Right lobe of liver (tissue), 6 donors: ENCODE results near the gene TRAF1. TPM values are rescaled to one million over a fixed set of nuclear protein-coding genes. Genes with fewer than 3 reads are reported as not detected.

Experiments used
- ATAC-seq, 4 donors: fragments of 200-7000 bp; cut with Tn5 transposase; one replicate each; pipeline ENCODE4 v1.9.1; 2020; ENCODE audit warnings: mild to moderate bottlenecking in 4 of 4, moderate library complexity in 4 of 4
- DNase-seq, 3 donors: peaks; one replicate each; pipeline ENCODE4 v3.0.0-alpha.2; 2020
- H3K27ac ChIP-seq, 3 donors: fragments of 200-600 bp; one replicate each; pipeline ENCODE4 v1.8.0; 2022
- H3K27me3 ChIP-seq, 2 donors: fragments of 200-600 bp; one replicate each; pipeline ENCODE4 v1.8.0; 2022
- H3K36me3 ChIP-seq, 4 donors: fragments of 200-600 bp; sonication (generic) in 1 of 4; one replicate each; pipeline versions ENCODE4 v1.5.1 to v1.8.0; 2017 to 2022; ENCODE audit warnings: control low read depth in 1 of 4
- H3K4me1 ChIP-seq, 4 donors: fragments of 200-600 bp; sonication (generic) in 1 of 4; one replicate each; pipeline versions ENCODE4 v1.5.1 to v1.8.0; 2017 to 2022; ENCODE audit warnings: control low read depth in 1 of 4
- H3K4me3 ChIP-seq, 3 donors: fragments of 200-600 bp; one replicate each; pipeline ENCODE4 v1.8.0; 2022
- H3K9me3 ChIP-seq, 4 donors: fragments of 200-600 bp; sonication (generic) in 1 of 4; one replicate each; pipeline versions ENCODE4 v1.5.1 to v1.8.0; 2017 to 2022; ENCODE audit warnings: control low read depth in 1 of 4
- POLR2A ChIP-seq: fragments of 450-650 bp; IDR thresholded peaks from one replicate; pipeline ENCODE4 v1.6.1; 2017; ENCODE audit warnings: antibody characterized with exemption, mild to moderate bottlenecking
- WGBS: methylation state at CpG from one replicate; pipeline ENCODE4 v1.1.6; 2018; ENCODE audit warnings: low coverage, low lambda C conversion rate; ENCODE audit not compliant: insufficient coverage; ENCODE audit errors: missing lambda C conversion rate; 5-methylcytosine and 5-hydroxymethylcytosine counted together
- intact Hi-C, 2 donors: fragments of 100-400 bp; cut with DNase I; formaldehyde crosslinking; loops; one replicate each; pipeline versions ENCODE4 v1.11.2 to v1.14.1; 2022
- total RNA-seq, 6 experiments: library from RNA; depleted of rRNA in 2 of 6; stranded (reverse); fragments of >200 nt in 2 of 6; fragmentation: NEBNext Ultra II Directional in 3 of 6; extraction: Animal tissue kit (Norgen Biotek cat#: 25700) in 3 of 6; gene quantifications; one replicate each; pipeline versions ENCODE4 v1.1.0 to v1.2.4, GENCODE V29; 2016 to 2023
- TF ChIP-seq, protein P1 (sequence below), 4 donors: fragments of 200-600 bp in 3 of 4; fragments of 450-650 bp in 1 of 4; IDR thresholded peaks; one replicate each; pipeline versions ENCODE4 v1.5.1 to v1.8.0; 2016 to 2022; ENCODE audit warnings: antibody characterized with exemption in 4 of 4, mild to moderate bottlenecking in 2 of 4
- donor health status: DM: no; HTN: yes; CAD: no.
- donor health status: DM: no; HTN: no; CAD: no.
- donor health status: DM: no; HTN: no; CAD: no.
- donor health status: DM: no; HTN: yes; CAD: no.
- donor health status: DM: no; HTN: yes; CAD: no.

Gene TRAF1
- total RNA-seq, 6 experiments from 2014 or later: 0.99 to 2.5 (median 2.1) TPM

DNA sequence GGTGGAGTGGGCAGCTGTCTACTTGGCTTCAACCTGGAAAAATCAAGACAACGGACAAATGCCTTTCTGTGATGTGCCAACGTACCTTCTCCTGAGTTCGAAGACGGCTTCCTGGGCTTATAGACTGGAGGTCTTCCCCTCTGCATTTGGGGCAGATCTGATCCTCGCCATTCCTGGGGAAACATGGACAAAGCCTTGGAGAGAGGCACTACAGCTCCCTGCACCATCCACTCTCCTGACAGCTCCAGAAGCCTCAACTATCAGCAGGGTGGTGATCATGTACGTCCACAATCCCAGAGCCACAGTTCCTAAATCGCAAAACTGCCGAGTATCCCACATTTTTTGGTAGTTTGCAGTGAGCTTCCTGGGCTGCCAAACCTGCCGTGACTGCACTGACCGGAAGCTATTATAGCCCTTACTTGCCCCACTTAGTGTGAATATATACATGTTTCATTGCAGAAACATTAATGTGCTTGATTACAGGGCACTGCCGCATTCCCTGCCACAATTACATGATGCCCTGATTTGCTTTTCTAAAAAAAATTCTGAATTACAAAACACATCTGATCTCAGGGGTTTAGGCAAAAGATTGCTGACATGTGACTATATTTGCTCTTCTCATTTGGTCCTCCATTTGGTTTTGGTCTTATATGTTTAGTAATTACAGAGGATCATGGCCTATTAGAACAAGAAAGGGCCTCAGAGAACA, 2.8 kb downstream of the TRAF1 start:
- Histone ChIP-seq H3K4me1 (peaks cover 0 to 14% (median 0%) of the 10 kb centered on the region in 4 donors), H3K9me3 (no peaks in the 10 kb centered on the region), H3K27ac (no peak overlapping the region), H3K36me3 (no peaks in the 10 kb centered on the region), H3K4me3 (no peak overlapping the region), H3K27me3 (no peaks in the 10 kb centered on the region)
- WGBS: 64% methylated on average over 5 of the region's 11 CpGs
- TF ChIP-seq, protein P1, sequence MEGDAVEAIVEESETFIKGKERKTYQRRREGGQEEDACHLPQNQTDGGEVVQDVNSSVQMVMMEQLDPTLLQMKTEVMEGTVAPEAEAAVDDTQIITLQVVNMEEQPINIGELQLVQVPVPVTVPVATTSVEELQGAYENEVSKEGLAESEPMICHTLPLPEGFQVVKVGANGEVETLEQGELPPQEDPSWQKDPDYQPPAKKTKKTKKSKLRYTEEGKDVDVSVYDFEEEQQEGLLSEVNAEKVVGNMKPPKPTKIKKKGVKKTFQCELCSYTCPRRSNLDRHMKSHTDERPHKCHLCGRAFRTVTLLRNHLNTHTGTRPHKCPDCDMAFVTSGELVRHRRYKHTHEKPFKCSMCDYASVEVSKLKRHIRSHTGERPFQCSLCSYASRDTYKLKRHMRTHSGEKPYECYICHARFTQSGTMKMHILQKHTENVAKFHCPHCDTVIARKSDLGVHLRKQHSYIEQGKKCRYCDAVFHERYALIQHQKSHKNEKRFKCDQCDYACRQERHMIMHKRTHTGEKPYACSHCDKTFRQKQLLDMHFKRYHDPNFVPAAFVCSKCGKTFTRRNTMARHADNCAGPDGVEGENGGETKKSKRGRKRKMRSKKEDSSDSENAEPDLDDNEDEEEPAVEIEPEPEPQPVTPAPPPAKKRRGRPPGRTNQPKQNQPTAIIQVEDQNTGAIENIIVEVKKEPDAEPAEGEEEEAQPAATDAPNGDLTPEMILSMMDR (IDR thresholded peaks at IDR 0.05): no peak
- TF ChIP-seq POLR2A: no peak
- DNase-seq (no peak), ATAC-seq (no peak)
- intact Hi-C loops: loop anchor here in 1 of 2 donors (10.0 kb wide), 1 partner anchor 49 kb away; the partner anchor contains the start of gene PHF19

DNA sequence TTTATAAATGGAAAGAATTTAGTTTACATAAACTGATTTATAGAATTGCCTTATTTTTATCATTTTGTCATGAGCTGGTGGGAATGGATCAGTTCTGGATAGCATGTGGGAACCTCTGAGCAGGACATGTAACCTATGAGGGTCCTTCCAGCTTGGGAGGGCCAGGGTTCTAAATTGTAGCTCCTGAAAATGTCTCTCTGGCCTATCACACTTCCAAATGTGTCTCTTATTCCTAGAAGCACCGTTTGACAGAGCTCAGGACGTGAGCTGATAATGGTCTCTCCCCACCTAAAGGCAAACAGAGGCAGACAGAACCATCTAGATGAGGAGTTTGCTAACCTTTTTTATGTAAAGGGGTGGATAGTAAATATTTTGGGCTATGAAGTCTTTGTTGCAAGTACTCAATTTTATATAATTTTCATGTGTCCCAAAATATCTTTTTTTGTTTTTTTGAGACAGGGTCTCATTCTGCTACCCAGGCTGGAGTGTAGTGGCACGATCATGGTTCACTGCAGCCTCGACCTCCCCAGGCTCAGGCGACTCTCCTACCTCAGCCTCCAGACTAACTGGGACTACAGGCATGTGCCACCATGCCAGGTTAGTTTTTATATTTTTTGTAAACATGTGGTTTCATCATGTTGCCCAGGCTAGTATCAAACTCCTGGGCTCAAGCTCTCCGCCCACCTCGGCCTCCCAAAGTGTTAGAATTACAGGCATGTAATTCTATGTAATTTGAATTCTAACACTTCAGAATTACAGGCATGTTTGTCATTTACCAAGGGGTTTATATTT, 4.0 kb downstream of the TRAF1 start:
- no peak for DNase-seq
- no peaks in the 10 kb centered on the region for H3K27me3 ChIP-seq
- no peak for ATAC-seq
- intact Hi-C loops: loop anchor here in 1 of 2 donors (10.0 kb wide), 1 partner anchor 48 kb away; the partner anchor contains the start of gene PHF19
- H3K4me1 ChIP-seq: peaks cover 0 to 14% (median 0%) of the 10 kb centered on the region in 4 donors
- TF ChIP-seq, protein P1 (IDR thresholded peaks at IDR 0.05): no peak
- TF ChIP-seq POLR2A: no peak
- WGBS: 51% methylated on average over 4 of the region's 7 CpGs
- no peak overlapping the region for H3K4me3 ChIP-seq
- H3K27ac ChIP-seq: no peak overlapping the region
- H3K9me3 ChIP-seq: no peaks in the 10 kb centered on the region
- H3K36me3 ChIP-seq: no peaks in the 10 kb centered on the region

DNA sequence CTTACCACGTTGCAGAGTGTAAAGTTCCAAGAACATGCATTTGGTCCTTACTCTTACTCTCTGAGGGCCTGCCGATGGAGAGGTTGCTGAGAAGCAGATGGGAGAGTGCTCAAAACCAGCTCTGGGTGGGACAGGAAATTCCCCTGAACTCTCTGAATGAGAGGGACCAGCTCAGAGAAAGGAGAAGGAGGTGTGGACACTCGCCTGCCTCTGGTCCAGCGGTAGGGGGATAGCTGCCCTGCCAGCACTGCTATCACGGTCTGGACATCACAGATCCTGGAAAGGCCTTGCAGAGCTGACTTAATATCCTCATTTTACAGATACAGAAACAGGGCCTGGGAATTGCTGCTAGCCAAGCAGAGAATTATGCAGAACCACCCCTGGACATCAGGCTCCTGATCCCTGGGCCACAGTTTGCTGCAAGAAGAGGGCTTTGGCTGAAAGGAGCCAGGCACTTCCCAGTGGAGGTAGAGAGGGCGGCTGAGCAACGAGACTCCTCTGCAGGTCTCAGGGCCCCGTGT, 4.9 kb downstream of the TRAF1 start:
- DNase-seq: no peak
- whole genome bisulfite sequencing: 37% methylated on average over 6 of the region's 8 CpGs
- H3K27ac ChIP-seq: no peak overlapping the region
- ATAC-seq: no peak
- no peak for TF ChIP-seq POLR2A
- TF ChIP-seq, protein P1 (IDR thresholded peaks at IDR 0.05): no peak
- intact Hi-C loops: loop anchor here in 1 of 2 donors (10.0 kb wide), 1 partner anchor 47 kb away; the partner anchor contains the start of gene PHF19
- peaks cover 0 to 18% (median 0%) of the 10 kb centered on the region in 4 donors for H3K4me1 ChIP-seq
- no peaks in the 10 kb centered on the region for H3K9me3 ChIP-seq
- no peak overlapping the region for H3K4me3 ChIP-seq
- no peaks in the 10 kb centered on the region for H3K36me3 ChIP-seq
- no peaks in the 10 kb centered on the region for H3K27me3 ChIP-seq

DNA sequence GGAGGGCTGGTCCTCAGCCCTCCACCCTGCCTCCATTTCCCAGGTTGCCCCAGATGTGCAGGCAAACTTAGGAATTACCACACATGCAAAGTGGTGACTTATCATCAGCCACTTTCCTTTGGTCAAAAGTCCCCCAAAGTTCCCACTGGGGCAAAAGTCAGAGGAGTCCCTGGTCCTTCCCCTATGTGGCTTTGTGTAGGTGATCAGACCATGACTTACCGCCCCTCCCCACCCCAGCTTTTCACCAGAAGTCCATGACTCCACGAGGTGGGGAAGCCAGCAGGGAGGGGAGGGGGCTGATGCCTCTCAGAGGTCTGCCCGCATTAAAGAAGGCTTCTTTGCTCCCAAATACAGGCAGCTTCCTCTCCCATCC, 5.8 kb downstream of the TRAF1 start:
- intact Hi-C loops: loop anchor here in 1 of 2 donors (10.0 kb wide), 1 partner anchor 46 kb away; the partner anchor contains the start of gene PHF19
- no peak for TF ChIP-seq POLR2A
- TF ChIP-seq, protein P1 (IDR thresholded peaks at IDR 0.05): no peak
- 67% methylated on average over 1 of the region's 3 CpGs for WGBS
- H3K9me3 ChIP-seq: no peaks in the 10 kb centered on the region
- peak overlapping the region in 1 of 3 donors; percentile 2 for H3K27ac ChIP-seq
- peaks cover 0 to 18% (median 3%) of the 10 kb centered on the region in 4 donors for H3K4me1 ChIP-seq
- no peak for DNase-seq
- no peaks in the 10 kb centered on the region for H3K36me3 ChIP-seq
- no peak for ATAC-seq
- H3K4me3 ChIP-seq: no peak overlapping the region
- H3K27me3 ChIP-seq: no peaks in the 10 kb centered on the region
